Loucy (cell line): ENCODE data around the gene SLC23A2.

ENCODE experiments used
- CTCF ChIP-seq: fragments of 200-600 bp; sonication (generic); conservative IDR thresholded peaks from 2 replicates; pipeline ENCODE4 v1.5.1; 2014; ENCODE audit warnings: mild to moderate bottlenecking, antibody characterized with exemption, low read length
- EZH2phosphoT487 ChIP-seq: fragments of 200-600 bp; IDR thresholded peaks from 2 replicates; pipeline ENCODE4 v1.6.1; 2018; ENCODE audit warnings: antibody characterized with exemption, mild to moderate bottlenecking, moderate library complexity, borderline replicate concordance

- no peak for TF ChIP-seq CTCF
- no peak for TF ChIP-seq EZH2phosphoT487
These were observed 28.6 kb downstream of the SLC23A2 start for GRCh38 chr20:4972506-4973251.
